ENCODE data around the gene STK32B.

GRCh38 chr4:5055411-5055810 lies 4.1 kb downstream of the STK32B start:
- TF ChIP-seq CTCF (IDR thresholded peaks at IDR 0.05) (no peak), POLR2A (IDR thresholded peaks at IDR 0.05) (no peak)

Measured in lower leg skin (tissue), 3 donors.